ENCODE data around the gene SMARCA4.

GRCh38 chr19:11078893-11079292 lies 118.1 kb downstream of the SMARCA4 start:
- TF ChIP-seq CTCF (IDR thresholded peaks at IDR 0.05) (no peak), POLR2A (IDR thresholded peaks at IDR 0.05) (no peak)

Data from lower leg skin (tissue), 3 donors.